GM13976 (cell line): ENCODE measurements around the gene MAPT.

Source experiments
- DNase-seq: peaks from one replicate; pipeline ENCODE4 v3.0.0; 2012; ENCODE audit warnings: low spot score
- in situ Hi-C: fragments of 300-500 bp; cut with MboI; formaldehyde crosslinking; loops from one replicate; pipeline ENCODE4 v1.12.0; 2022; ENCODE audit warnings: low sequenced_read_pairs, mixed read lengths, inconsistent platforms; ENCODE audit not compliant: unreplicated experiment
- TF ChIP-seq, protein P1 (sequence below): IDR thresholded peaks from 2 replicates; pipeline ENCODE4 v1.5.1; 2012; ENCODE audit warnings: borderline replicate concordance, mild to moderate bottlenecking; ENCODE audit not compliant: insufficient read depth; ENCODE audit errors: extremely low read depth, missing control alignments, control extremely low read depth

Gene MAPT

DNA sequence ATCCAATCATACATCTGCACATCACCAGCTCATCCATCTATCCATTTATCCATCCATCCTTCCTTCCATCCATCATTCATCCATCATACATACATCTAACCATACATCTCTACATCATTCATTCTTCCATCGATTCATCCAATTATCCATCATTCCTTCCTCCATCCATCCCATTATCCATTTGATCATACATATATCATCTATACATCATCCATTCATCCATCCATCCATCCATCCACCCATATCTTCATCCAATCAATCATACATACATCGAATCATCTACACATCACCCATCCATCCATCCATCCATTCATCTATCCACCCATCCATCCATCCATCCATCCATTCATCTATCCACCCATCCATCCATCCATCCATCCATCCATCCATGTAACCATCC lies 75.4 kb downstream of the MAPT start:
- in situ Hi-C loops = no loop called here
- TF ChIP-seq, protein P1, sequence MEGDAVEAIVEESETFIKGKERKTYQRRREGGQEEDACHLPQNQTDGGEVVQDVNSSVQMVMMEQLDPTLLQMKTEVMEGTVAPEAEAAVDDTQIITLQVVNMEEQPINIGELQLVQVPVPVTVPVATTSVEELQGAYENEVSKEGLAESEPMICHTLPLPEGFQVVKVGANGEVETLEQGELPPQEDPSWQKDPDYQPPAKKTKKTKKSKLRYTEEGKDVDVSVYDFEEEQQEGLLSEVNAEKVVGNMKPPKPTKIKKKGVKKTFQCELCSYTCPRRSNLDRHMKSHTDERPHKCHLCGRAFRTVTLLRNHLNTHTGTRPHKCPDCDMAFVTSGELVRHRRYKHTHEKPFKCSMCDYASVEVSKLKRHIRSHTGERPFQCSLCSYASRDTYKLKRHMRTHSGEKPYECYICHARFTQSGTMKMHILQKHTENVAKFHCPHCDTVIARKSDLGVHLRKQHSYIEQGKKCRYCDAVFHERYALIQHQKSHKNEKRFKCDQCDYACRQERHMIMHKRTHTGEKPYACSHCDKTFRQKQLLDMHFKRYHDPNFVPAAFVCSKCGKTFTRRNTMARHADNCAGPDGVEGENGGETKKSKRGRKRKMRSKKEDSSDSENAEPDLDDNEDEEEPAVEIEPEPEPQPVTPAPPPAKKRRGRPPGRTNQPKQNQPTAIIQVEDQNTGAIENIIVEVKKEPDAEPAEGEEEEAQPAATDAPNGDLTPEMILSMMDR = no peak
- DNase-seq = no peak

DNA sequence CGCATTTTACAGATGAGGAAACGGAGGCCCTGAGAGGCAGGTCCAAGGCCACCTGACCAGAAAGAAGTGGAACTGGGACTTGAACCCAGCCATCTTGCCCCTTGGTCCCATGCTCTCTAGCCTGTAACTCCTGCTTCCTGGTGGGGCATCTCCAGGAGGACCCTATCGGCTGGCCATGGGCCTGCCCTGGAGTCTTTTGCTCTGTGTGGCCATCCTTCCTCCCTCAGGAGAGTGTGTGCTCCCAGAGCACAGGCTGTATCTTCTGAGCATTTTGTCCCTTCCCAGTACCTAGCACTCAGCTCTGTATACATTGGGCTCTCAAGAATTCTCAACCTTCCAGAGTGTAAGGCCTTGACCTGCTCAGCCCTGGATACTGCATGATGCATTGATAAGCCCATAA lies 76.3 kb downstream of the MAPT start:
- in situ Hi-C loops = no loop called here
- no peak for DNase-seq
- TF ChIP-seq, protein P1 = no peak

DNA sequence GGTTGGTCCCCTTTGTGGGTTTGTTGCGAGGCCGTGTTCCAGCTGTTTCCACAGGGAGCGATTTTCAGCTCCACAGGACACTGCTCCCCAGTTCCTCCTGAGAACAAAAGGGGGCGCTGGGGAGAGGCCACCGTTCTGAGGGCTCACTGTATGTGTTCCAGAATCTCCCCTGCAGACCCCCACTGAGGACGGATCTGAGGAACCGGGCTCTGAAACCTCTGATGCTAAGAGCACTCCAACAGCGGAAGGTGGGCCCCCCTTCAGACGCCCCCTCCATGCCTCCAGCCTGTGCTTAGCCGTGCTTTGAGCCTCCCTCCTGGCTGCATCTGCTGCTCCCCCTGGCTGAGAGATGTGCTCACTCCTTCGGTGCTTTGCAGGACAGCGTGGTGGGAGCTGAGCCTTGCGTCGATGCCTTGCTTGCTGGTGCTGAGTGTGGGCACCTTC lies 77.4 kb downstream of the MAPT start:
- TF ChIP-seq, protein P1 = no peak
- no peak for DNase-seq
- in situ Hi-C loops = no loop called here

DNA sequence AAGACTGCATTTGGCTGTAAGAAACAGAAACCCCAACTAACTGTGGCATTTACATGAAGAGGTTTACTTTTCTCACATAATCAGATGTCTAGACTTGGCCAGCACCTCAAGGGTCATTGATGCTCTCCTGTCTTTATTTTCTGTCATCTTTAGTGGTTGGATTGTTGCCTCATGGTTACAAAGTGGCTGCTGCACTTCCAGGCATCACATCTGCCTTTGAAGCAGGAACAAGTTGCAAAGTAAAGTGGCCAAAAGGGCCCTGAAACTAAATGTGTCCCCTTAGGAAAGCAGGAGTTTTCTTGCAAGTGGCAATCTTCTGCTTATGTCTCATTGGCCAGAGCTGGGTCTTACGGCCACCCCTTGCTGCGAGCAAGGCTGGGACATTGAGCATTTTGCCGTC lies 78.2 kb downstream of the MAPT start:
- in situ Hi-C loops = no loop called here
- no peak for DNase-seq
- TF ChIP-seq, protein P1 = no peak

DNA sequence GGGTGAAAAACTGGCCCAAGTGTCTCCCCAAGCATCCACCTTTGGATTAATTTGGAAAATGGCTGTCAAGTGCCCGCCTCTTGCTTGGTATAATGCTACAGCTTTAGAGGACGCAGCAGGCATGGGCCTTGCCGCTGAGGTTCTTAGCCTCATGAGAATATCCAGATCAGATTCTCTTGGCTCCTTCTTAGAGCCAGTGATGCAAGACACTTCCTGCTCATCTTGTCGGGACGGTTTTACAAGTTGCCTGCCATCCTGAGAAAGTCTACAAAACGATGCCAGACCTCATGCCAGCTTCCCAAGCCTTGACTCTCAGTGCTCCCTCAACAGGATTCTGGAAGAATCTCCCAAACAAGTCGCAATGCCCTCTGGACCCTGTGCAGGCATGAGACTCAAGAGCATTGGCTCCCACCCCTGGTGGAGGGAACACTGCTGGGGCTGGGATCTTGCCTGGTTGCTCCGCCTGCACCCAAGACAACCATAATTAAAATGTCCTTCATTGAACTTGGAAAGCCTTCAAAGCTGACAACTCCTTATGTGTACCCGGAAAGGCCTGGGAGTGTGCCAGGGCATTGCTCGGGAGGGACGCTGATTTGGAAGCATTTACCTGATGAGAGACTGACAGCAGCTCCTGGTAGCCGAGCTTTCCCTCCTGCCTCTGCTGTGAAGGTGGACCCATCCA lies 78.9 kb downstream of the MAPT start:
- in situ Hi-C loops = no loop called here

DNA sequence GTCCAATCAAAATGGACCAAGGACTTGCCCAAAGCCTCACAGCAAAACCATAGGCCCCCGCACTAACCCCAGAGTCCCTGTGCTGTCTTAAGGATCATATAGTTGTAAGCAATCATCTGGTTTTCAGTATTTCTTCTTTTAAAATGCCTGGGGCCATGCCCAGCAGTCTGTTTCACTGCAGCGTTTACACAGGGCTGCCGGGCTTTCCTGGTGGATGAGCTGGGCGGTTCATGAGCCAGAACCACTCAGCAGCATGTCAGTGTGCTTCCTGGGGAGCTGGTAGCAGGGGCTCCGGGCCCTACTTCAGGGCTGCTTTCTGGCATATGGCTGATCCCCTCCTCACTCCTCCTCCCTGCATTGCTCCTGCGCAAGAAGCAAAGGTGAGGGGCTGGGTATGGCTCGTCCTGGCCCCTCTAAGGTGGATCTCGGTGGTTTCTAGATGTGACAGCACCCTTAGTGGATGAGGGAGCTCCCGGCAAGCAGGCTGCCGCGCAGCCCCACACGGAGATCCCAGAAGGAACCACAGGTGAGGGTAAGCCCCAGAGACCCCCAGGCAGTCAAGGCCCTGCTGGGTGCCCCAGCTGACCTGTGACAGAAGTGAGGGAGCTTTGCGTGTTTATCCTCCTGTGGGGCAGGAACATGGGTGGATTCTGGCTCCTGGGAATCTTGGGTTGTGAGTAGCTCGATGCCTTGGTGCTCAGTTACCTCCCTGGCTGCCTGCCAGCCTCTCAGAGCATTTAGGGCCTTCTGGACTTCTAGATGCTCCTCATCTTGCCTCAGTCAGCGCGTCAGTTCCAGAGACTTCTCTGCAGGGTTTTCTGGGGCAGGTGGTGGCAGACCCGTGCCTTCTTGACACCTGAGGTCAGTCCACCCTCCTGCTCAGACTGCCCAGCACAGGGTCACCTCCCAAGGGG lies 79.8 kb downstream of the MAPT start:
- no peak for DNase-seq
- in situ Hi-C loops = no loop called here
- TF ChIP-seq, protein P1 = no peak

More for the DNA sequence above, 78.9 kb downstream of the MAPT start:
- TF ChIP-seq, protein P1 = no peak
- no peak for DNase-seq
